DND-41 (cell line): Measurements from ENCODE around the gene UNC13C.

Source experiments
- ATAC-seq: fragments of 200-7000 bp; cut with Tn5 transposase; 3 replicates; pipeline ENCODE4 v1.9.1; 2021; ENCODE audit warnings: low read depth; ENCODE audit not compliant: insufficient read depth
- DNase-seq: peaks from one replicate; pipeline ENCODE4 v3.0.0-alpha.2; 2020
- H2AFZ ChIP-seq: 2 replicates; pipeline ENCODE4 v1.6.0; 2012; ENCODE audit warnings: low read depth, low read length
- H3K27ac ChIP-seq: 2 replicates; pipeline ENCODE4 v1.5.1; 2012; ENCODE audit warnings: low read length, inconsistent platforms
- H3K27me3 ChIP-seq: fragments of 200-600 bp; sonication (generic); 2 replicates; pipeline ENCODE4 v1.6.0; 2012; ENCODE audit warnings: low read length, mild to moderate bottlenecking, inconsistent platforms; ENCODE audit not compliant: insufficient read depth, poor library complexity
- H3K36me3 ChIP-seq: 2 replicates; pipeline ENCODE4 v1.5.1; 2012; ENCODE audit warnings: low read length, inconsistent platforms; ENCODE audit not compliant: insufficient read depth
- H3K4me1 ChIP-seq: 2 replicates; pipeline ENCODE4 v1.5.1; 2012; ENCODE audit warnings: mild to moderate bottlenecking, low read length; ENCODE audit not compliant: insufficient read depth
- H3K4me2 ChIP-seq: 2 replicates; pipeline ENCODE4 v1.6.0; 2012; ENCODE audit warnings: mild to moderate bottlenecking, moderate library complexity, low read length, inconsistent platforms; ENCODE audit not compliant: insufficient read depth
- H3K4me3 ChIP-seq, 2 experiments: fragments of 200-600 bp in 1 of 2; shearing (Covaris generic) in 1 of 2; 2 replicates each; pipeline ENCODE4 v1.5.1; 2012 to 2016; ENCODE audit warnings: inconsistent platforms in 2 of 2, low read length in 2 of 2, mild to moderate bottlenecking in 2 of 2, low read depth in 1 of 2, moderate library complexity in 1 of 2
- H3K79me2 ChIP-seq: 2 replicates; pipeline ENCODE4 v1.6.0; 2012; ENCODE audit warnings: low read length, inconsistent platforms; ENCODE audit not compliant: insufficient read depth
- H3K9ac ChIP-seq: 2 replicates; pipeline ENCODE4 v1.6.0; 2012; ENCODE audit warnings: low read depth, mild to moderate bottlenecking, inconsistent platforms, low read length, moderate library complexity
- H3K9me3 ChIP-seq: 2 replicates; pipeline ENCODE4 v1.5.1; 2012; ENCODE audit warnings: low read length, moderate library complexity, mild to moderate bottlenecking, inconsistent platforms; ENCODE audit not compliant: insufficient read depth, severe bottlenecking
- H4K20me1 ChIP-seq: 2 replicates; pipeline ENCODE4 v1.6.0; 2012; ENCODE audit warnings: low read length; ENCODE audit not compliant: insufficient read depth
- EZH2 ChIP-seq: IDR thresholded peaks from 3 replicates; pipeline ENCODE4 v1.6.1; 2012; ENCODE audit warnings: borderline replicate concordance, low read depth, mild to moderate bottlenecking, moderate library complexity, low read length, inconsistent platforms; ENCODE audit not compliant: severe bottlenecking
- TF ChIP-seq, protein P1 (sequence below): IDR thresholded peaks from 2 replicates; pipeline ENCODE4 v1.5.1; 2012; ENCODE audit warnings: borderline replicate concordance, low read length, moderate library complexity, mild to moderate bottlenecking; ENCODE audit not compliant: poor library complexity, severe bottlenecking; ENCODE audit errors: extremely low read depth

UNC13C gene

GRCh38 chr15:54517366-54517765 lies 539.1 kb downstream of the UNC13C start:
- Histone ChIP-seq H3K9me3 (no peaks in the 10 kb centered on the region), H3K4me1 (no peaks in the 10 kb centered on the region), H3K36me3 (no peaks in the 10 kb centered on the region), H4K20me1 (no peaks in the 10 kb centered on the region), H2AFZ (no peak overlapping the region), H3K4me3 (no peak overlapping the region), H3K4me2 (no peak overlapping the region), H3K9ac (no peak overlapping the region), H3K79me2 (no peaks in the 10 kb centered on the region), H3K27me3 (no peaks in the 10 kb centered on the region), H3K27ac (no peak overlapping the region)
- DNase-seq, result no peak
- ATAC-seq, result no peak
- TF ChIP-seq, protein P1, sequence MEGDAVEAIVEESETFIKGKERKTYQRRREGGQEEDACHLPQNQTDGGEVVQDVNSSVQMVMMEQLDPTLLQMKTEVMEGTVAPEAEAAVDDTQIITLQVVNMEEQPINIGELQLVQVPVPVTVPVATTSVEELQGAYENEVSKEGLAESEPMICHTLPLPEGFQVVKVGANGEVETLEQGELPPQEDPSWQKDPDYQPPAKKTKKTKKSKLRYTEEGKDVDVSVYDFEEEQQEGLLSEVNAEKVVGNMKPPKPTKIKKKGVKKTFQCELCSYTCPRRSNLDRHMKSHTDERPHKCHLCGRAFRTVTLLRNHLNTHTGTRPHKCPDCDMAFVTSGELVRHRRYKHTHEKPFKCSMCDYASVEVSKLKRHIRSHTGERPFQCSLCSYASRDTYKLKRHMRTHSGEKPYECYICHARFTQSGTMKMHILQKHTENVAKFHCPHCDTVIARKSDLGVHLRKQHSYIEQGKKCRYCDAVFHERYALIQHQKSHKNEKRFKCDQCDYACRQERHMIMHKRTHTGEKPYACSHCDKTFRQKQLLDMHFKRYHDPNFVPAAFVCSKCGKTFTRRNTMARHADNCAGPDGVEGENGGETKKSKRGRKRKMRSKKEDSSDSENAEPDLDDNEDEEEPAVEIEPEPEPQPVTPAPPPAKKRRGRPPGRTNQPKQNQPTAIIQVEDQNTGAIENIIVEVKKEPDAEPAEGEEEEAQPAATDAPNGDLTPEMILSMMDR, result no peak
- TF ChIP-seq EZH2, result no peak

DNA sequence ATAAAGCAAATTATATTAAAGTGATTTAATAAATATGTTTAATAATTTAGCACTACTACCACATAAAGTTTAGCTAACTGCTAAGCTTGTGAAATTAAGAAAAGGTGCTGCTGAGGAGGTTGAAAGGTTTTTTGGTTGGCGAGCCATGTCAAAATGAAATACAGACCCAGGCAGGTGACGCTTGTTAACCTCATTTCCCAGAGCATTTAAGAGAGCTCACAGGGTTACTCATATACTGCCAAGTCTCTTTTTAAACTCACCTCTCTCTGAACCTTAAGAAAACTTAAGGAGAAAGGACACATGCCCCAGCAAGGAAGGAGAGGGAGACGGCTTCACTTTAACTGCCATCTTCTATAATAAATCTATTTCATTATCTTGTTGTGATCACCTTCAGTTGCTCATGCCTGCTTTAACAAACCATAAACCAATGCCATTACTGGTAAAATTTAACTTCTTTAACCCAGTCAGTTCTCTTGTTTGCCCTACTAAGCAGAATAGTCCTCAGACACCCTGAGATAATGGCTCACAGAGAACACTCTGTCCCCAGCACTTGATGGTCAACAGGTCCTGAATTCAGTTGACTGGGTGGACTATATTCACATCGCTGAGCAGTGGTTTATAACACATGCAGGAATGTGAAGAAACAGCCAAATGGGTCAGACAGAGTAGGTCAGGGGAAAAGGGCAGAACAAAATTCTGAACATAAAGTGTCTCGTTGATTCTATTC lies 540.1 kb downstream of the UNC13C start:
- H3K9me3 ChIP-seq, result no peaks in the 10 kb centered on the region
- no peak overlapping the region for H3K4me2 ChIP-seq
- H3K79me2 ChIP-seq, result no peaks in the 10 kb centered on the region
- no peak overlapping the region for H3K4me3 ChIP-seq
- no peak overlapping the region for H2AFZ ChIP-seq
- TF ChIP-seq, protein P1, result no peak
- TF ChIP-seq EZH2, result no peak
- no peaks in the 10 kb centered on the region for H3K4me1 ChIP-seq
- no peak overlapping the region for H3K27ac ChIP-seq
- H3K36me3 ChIP-seq, result no peaks in the 10 kb centered on the region
- DNase-seq (no peak), ATAC-seq (no peak)
- H4K20me1 ChIP-seq, result no peaks in the 10 kb centered on the region
- no peak overlapping the region for H3K9ac ChIP-seq
- H3K27me3 ChIP-seq, result no peaks in the 10 kb centered on the region

DNA sequence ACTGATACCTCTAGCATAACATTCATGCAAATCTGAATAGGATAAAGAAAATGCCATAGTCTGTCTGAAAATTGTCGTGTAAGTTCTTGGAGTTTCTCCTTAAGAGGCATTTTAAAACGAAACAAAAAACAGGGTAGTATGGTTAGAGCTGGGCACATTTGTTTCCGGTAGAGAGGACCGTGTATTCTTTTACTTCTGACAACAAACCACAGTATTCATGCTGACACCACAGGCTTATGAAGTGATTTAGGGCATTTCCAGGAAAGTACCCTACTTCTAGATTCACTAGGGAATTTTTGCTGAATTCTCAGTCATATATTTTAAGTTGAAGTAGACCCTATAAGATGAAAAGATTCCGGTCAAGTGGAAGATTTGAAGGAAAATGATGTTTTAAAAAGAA lies 541.3 kb downstream of the UNC13C start:
- TF ChIP-seq, protein P1, result no peak
- TF ChIP-seq EZH2, result no peak
- no peak for ATAC-seq
- Histone ChIP-seq H3K9ac (no peak overlapping the region), H3K36me3 (no peaks in the 10 kb centered on the region), H3K4me1 (no peaks in the 10 kb centered on the region), H3K4me2 (no peak overlapping the region), H3K27ac (no peak overlapping the region), H3K27me3 (no peaks in the 10 kb centered on the region), H3K9me3 (no peaks in the 10 kb centered on the region), H2AFZ (no peak overlapping the region), H3K79me2 (no peaks in the 10 kb centered on the region), H3K4me3 (no peak overlapping the region), H4K20me1 (no peaks in the 10 kb centered on the region)
- DNase-seq, result no peak
